ENCODE data around the gene BCHE. TPM values are rescaled to one million over a fixed set of nuclear protein-coding genes. Genes with fewer than 3 reads are reported as not detected.

The BCHE gene
- total RNA-seq, 4 donors from 2014 or later = 0.15 to 1.2 (median 0.96) TPM

- Histone ChIP-seq H3K27ac (no peak overlapping the region), H3K4me3 (no peak overlapping the region), H3K36me3 (no peaks in the 10 kb centered on the region), H3K27me3 (no peaks in the 10 kb centered on the region), H3K9me3 (no peaks in the 10 kb centered on the region), H3K4me1 (no peaks in the 10 kb centered on the region)
- intact Hi-C loops (cut with DNase I; ENCODE audit: low total_unique reads) = no loop called here
- in situ Hi-C loops (cut with MboI; ENCODE audit: low sequenced_read_pairs in 4 of 4) = no loop called here
- ATAC-seq (no peak), DNase-seq (no peak)
- no peak for TF ChIP-seq POLR2A (IDR thresholded peaks at IDR 0.05)
- TF ChIP-seq, protein P1, sequence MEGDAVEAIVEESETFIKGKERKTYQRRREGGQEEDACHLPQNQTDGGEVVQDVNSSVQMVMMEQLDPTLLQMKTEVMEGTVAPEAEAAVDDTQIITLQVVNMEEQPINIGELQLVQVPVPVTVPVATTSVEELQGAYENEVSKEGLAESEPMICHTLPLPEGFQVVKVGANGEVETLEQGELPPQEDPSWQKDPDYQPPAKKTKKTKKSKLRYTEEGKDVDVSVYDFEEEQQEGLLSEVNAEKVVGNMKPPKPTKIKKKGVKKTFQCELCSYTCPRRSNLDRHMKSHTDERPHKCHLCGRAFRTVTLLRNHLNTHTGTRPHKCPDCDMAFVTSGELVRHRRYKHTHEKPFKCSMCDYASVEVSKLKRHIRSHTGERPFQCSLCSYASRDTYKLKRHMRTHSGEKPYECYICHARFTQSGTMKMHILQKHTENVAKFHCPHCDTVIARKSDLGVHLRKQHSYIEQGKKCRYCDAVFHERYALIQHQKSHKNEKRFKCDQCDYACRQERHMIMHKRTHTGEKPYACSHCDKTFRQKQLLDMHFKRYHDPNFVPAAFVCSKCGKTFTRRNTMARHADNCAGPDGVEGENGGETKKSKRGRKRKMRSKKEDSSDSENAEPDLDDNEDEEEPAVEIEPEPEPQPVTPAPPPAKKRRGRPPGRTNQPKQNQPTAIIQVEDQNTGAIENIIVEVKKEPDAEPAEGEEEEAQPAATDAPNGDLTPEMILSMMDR (IDR thresholded peaks at IDR 0.05 in 4 of 5, conservative IDR thresholded peaks at IDR 0.05 in 1 of 5) = no peak
Observed at GRCh38 chr3:165754219-165755007, 82.8 kb downstream of the BCHE start.

- Histone ChIP-seq H3K4me3 (no peak overlapping the region), H3K36me3 (no peaks in the 10 kb centered on the region), H3K27me3 (no peaks in the 10 kb centered on the region), H3K4me1 (no peaks in the 10 kb centered on the region), H3K9me3 (no peaks in the 10 kb centered on the region), H3K27ac (no peak overlapping the region)
- DNase-seq (no peak), ATAC-seq (no peak)
- in situ Hi-C loops (cut with MboI; ENCODE audit: low sequenced_read_pairs in 4 of 4) = no loop called here
- intact Hi-C loops (cut with DNase I; ENCODE audit: low total_unique reads) = no loop called here
- no peak for TF ChIP-seq POLR2A (IDR thresholded peaks at IDR 0.05)
- TF ChIP-seq, protein P1 (IDR thresholded peaks at IDR 0.05 in 4 of 5, conservative IDR thresholded peaks at IDR 0.05 in 1 of 5) = no peak
Observed at GRCh38 chr3:165753560-165753959, 83.7 kb downstream of the BCHE start.

DNA sequence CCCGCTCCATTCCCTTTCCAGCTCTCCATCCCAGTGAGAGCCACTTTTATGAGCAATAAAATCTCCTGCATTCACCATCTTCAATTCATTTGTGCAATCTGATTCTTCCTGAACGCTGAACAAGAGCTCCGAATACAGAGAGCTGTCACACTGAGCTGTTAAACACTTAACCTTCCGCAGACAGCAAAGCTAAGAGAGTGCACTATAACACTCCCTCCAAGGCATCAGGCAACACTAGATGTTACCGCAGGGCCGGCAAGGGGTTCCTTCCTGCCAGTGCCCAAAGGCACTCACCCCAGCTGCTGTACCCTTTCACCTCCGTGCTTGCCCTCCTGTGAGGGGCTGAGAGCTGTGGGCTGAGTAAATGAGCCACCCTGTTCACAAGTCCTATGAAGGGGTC, 85.6 kb downstream of the BCHE start:
- in situ Hi-C loops (cut with MboI; ENCODE audit: low sequenced_read_pairs in 4 of 4) (no loop called here), intact Hi-C loops (cut with DNase I; ENCODE audit: low total_unique reads) (no loop called here)
- no peak for ATAC-seq
- Histone ChIP-seq H3K27ac (no peak overlapping the region), H3K9me3 (no peaks in the 10 kb centered on the region), H3K4me3 (no peak overlapping the region), H3K36me3 (no peaks in the 10 kb centered on the region), H3K27me3 (no peaks in the 10 kb centered on the region), H3K4me1 (no peaks in the 10 kb centered on the region)
- TF ChIP-seq, protein P1 (IDR thresholded peaks at IDR 0.05 in 4 of 5, conservative IDR thresholded peaks at IDR 0.05 in 1 of 5) = no peak
- TF ChIP-seq POLR2A (IDR thresholded peaks at IDR 0.05) = no peak
- no peak for DNase-seq

- H3K4me1 ChIP-seq = no peaks in the 10 kb centered on the region
- in situ Hi-C loops (cut with MboI; ENCODE audit: low sequenced_read_pairs in 4 of 4) = no loop called here
- H3K36me3 ChIP-seq = no peaks in the 10 kb centered on the region
- TF ChIP-seq POLR2A (IDR thresholded peaks at IDR 0.05) = no peak
- TF ChIP-seq, protein P1 (IDR thresholded peaks at IDR 0.05 in 4 of 5, conservative IDR thresholded peaks at IDR 0.05 in 1 of 5) = no peak
- no peaks in the 10 kb centered on the region for H3K9me3 ChIP-seq
- no peak overlapping the region for H3K4me3 ChIP-seq
- intact Hi-C loops (cut with DNase I; ENCODE audit: low total_unique reads) = no loop called here
- ATAC-seq (no peak), DNase-seq (no peak)
- H3K27me3 ChIP-seq = no peaks in the 10 kb centered on the region
- no peak overlapping the region for H3K27ac ChIP-seq
Observed at GRCh38 chr3:165749821-165750220, 87.4 kb downstream of the BCHE start.
